ENCODE results near the gene KDM4B. TPM values are rescaled to one million over a fixed set of nuclear protein-coding genes. Genes with fewer than 3 reads are reported as not detected.

KDM4B gene
- total RNA-seq, 1 experiment from 2014 or later = 43.7 TPM

- Histone ChIP-seq H4K20me1 (ENCODE audit: control insufficient read depth, insufficient read depth, insufficient read length) (no peaks in the 10 kb centered on the region), H3K18ac (ENCODE audit: insufficient read length, low read depth, low read length) (no peak overlapping the region), H3K4me1 (ENCODE audit: insufficient read depth, low read length) (peaks cover 6% of the 10 kb centered on the region; the same call in 1 of the 2 replicates), H3K79me1 (ENCODE audit: insufficient read depth, low read depth, low read length, poor library complexity, severe bottlenecking) (no peaks in the 10 kb centered on the region), H3T11ph (ENCODE audit: low read length) (no peak overlapping the region), H4K91ac (ENCODE audit: insufficient read length, low read depth, low read length) (no peak overlapping the region), H3K4me2 (ENCODE audit: insufficient read depth, insufficient read length, low read length) (no peak overlapping the region), H3K4ac (ENCODE audit: low read depth, low read length) (no peak overlapping the region), H3K9me3 (ENCODE audit: control insufficient read depth, low read depth, low read length) (no peaks in the 10 kb centered on the region), H3K14ac (ENCODE audit: insufficient read depth, low read length) (no peak overlapping the region), H3K23ac (ENCODE audit: insufficient read length, low read depth, low read length) (no peak overlapping the region), H4K8ac (replicated peaks; ENCODE audit: insufficient read length, low read depth, low read length) (no peak overlapping the region), H3K23me2 (ENCODE audit: insufficient read length, low read depth, low read length, poor library complexity, severe bottlenecking) (no peaks in the 10 kb centered on the region), H2BK12ac (ENCODE audit: insufficient read length, low read depth, low read length) (no peak overlapping the region), H3K27me3 (ENCODE audit: insufficient read depth, low read length) (no peaks in the 10 kb centered on the region), H2BK20ac (ENCODE audit: low read depth, low read length, poor library complexity, severe bottlenecking) (no peak overlapping the region), H2AFZ (ENCODE audit: low read length) (no peak overlapping the region), H2BK15ac (ENCODE audit: low read depth, low read length) (no peak overlapping the region), H2AK5ac (ENCODE audit: insufficient read length, low read length) (no peak overlapping the region), H2BK5ac (ENCODE audit: insufficient read length, low read length) (no peak overlapping the region), H4K5ac (ENCODE audit: insufficient read length, low read depth, low read length) (no peak overlapping the region), H3K56ac (ENCODE audit: insufficient read length, low read depth, low read length) (no peak overlapping the region), H3K27ac (ENCODE audit: insufficient read length, low read depth, low read length) (no peak overlapping the region), H3K9ac (ENCODE audit: extremely low read depth, insufficient read length, low read length) (no peak overlapping the region), H3K79me2 (ENCODE audit: insufficient read depth, low read length) (no peaks in the 10 kb centered on the region), H2BK120ac (ENCODE audit: low read depth, low read length, poor library complexity, severe bottlenecking) (no peak overlapping the region)
- no peaks in the 10 kb centered on the region for H3K9me3 Mint-ChIP-seq
- no peak for TF ChIP-seq CTCF (conservative IDR thresholded peaks at IDR 0.05)
- no peaks in the 10 kb centered on the region; the same call in 1 of the 2 replicates for H3K27me3 Mint-ChIP-seq (ENCODE audit: low read depth)
- no CpG with 5 or more reads among the region's 19 CpGs for WGBS (ENCODE audit: extremely low coverage, insufficient read length, low lambda C conversion rate)
- peaks cover 39 to 42% of the 10 kb centered on the region in 2 experiments for H3K4me1 Mint-ChIP-seq
- DNase-seq = no peak
- peak overlapping the region; percentile 72 to 93 (median 83); a peak in 5 of 7 replicates for H3K27ac Mint-ChIP-seq
- no peak overlapping the region for H3K4me3 Mint-ChIP-seq
- H3K36me3 Mint-ChIP-seq (ENCODE audit: insufficient read depth in 1 of 3, low read depth in 3 of 3) = peaks cover 3 to 12% (median 8%) of the 10 kb centered on the region in 3 experiments; a peak in 4 of 7 replicates
These were observed 102.0 kb downstream of the KDM4B start for GRCh38 chr19:5070930-5071329.
